Fibroblast of lung (primary cell): Measurements from ENCODE around the gene VTI1A. TPM values are rescaled to one million over a fixed set of nuclear protein-coding genes. Genes with fewer than 3 reads are reported as not detected.

Experiments
- DNase-seq, 2 donors: peaks; one replicate each; pipeline versions ENCODE4 v3.0.0 to v3.0.0-alpha.2; 2010; ENCODE audit warnings: low read depth in 2 of 2
- H2AFZ ChIP-seq: 2 replicates; pipeline ENCODE4 v1.5.1; 2012; ENCODE audit warnings: low read length, control low read depth, inconsistent platforms
- H3K27ac ChIP-seq: 2 replicates; pipeline ENCODE4 v1.5.1; 2011; ENCODE audit warnings: low read length, control low read depth; ENCODE audit not compliant: insufficient read depth
- H3K27me3 ChIP-seq: 2 replicates; pipeline ENCODE4 v1.5.1; 2011; ENCODE audit warnings: mild to moderate bottlenecking, low read length; ENCODE audit not compliant: control insufficient read depth, insufficient read depth
- H3K36me3 ChIP-seq: 2 replicates; pipeline ENCODE4 v1.5.1; 2011; ENCODE audit warnings: low read length; ENCODE audit not compliant: control insufficient read depth, insufficient read depth
- H3K4me1 ChIP-seq: 2 replicates; pipeline ENCODE4 v1.5.1; 2011; ENCODE audit warnings: low read length; ENCODE audit not compliant: control insufficient read depth, insufficient read depth; ENCODE audit errors: extremely low read depth
- H3K4me2 ChIP-seq: 2 replicates; pipeline ENCODE4 v1.5.1; 2011; ENCODE audit warnings: low read length, control low read depth; ENCODE audit not compliant: insufficient read depth; ENCODE audit errors: extremely low read depth
- H3K4me3 ChIP-seq, 4 experiments: fragments of 200-600 bp in 1 of 4; sonication (generic) in 1 of 4; replicated peaks in 1 of 4; 2 replicates each; pipeline ENCODE4 v1.5.1; 2011 to 2016; ENCODE audit warnings: low read length in 4 of 4, low read depth in 3 of 4, mild to moderate bottlenecking in 3 of 4, control low read depth in 2 of 4, inconsistent platforms in 1 of 4, mixed read lengths in 1 of 4; ENCODE audit not compliant: insufficient read depth in 1 of 4; ENCODE audit errors: control extremely low read depth in 1 of 4
- H3K79me2 ChIP-seq: 2 replicates; pipeline ENCODE4 v1.5.1; 2012; ENCODE audit warnings: mild to moderate bottlenecking, low read length, inconsistent platforms; ENCODE audit not compliant: control insufficient read depth, insufficient read depth
- H3K9ac ChIP-seq: 2 replicates; pipeline ENCODE4 v1.5.1; 2011; ENCODE audit warnings: mild to moderate bottlenecking, low read length, control low read depth; ENCODE audit not compliant: insufficient read depth
- H3K9me3 ChIP-seq: 2 replicates; pipeline ENCODE4 v1.5.1; 2012; ENCODE audit warnings: low read depth, low read length; ENCODE audit not compliant: control insufficient read depth, insufficient read depth
- H4K20me1 ChIP-seq: 2 replicates; pipeline ENCODE4 v1.5.1; 2011; ENCODE audit warnings: low read length; ENCODE audit not compliant: control insufficient read depth, insufficient read depth; ENCODE audit errors: extremely low read depth
- EZH2 ChIP-seq: IDR thresholded peaks from 2 replicates; pipeline ENCODE4 v1.5.1; 2012; ENCODE audit warnings: low read length, control low read depth, mild to moderate bottlenecking; ENCODE audit errors: missing control alignments
- polyA plus RNA-seq, 2 donors: library from polyadenylated mRNA; depleted of rRNA in 1 of 2; stranded (reverse) in 1 of 2; unstranded in 1 of 2; fragments of >200 nt; gene quantifications; 2 replicates each; pipeline ENCODE4 v1.2.1, GENCODE V29; 2011 to 2012; ENCODE audit warnings: missing spikeins in 1 of 2
- total RNA-seq: library from RNA; depleted of rRNA; stranded (reverse); fragments of >200 nt; gene quantifications from 2 replicates; pipeline ENCODE4 v1.2.1, GENCODE V29; 2014
- TF ChIP-seq, protein P1 (sequence below), 2 donors: IDR thresholded peaks in 1 of 2; conservative IDR thresholded peaks in 1 of 2; 1 replicate in 1 of 2; 2 replicates in 1 of 2; pipeline ENCODE4 v1.5.1; 2011 to 2012; ENCODE audit warnings: low read length in 2 of 2, control low read depth in 1 of 2, inconsistent platforms in 1 of 2, low read depth in 1 of 2, mild to moderate bottlenecking in 1 of 2

The VTI1A gene
- total and polyA plus RNA-seq, 2 donors (not counting 1 experiment from before 2014, with no cell fraction given), result 19.1 to 30.9 TPM

DNA sequence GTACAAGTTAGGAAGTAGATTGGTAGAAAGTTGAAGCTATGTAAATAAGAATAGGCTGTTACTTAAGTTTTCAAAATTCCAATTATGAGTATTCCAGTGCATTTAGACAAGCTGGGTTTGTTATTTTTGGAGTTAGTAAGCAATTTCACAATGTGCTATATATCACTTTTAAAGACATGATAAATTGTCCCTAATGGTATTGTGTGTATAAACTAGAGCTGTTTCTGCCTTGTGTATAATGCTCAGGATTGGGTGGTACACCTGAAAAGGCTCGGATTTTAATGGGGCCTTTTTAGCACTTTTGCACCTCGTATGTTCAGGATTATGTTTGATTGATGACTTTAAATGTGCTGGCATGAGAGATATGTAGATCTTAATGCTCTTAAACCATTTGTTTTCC lies 175.8 kb downstream of the VTI1A start:
- TF ChIP-seq, protein P1, sequence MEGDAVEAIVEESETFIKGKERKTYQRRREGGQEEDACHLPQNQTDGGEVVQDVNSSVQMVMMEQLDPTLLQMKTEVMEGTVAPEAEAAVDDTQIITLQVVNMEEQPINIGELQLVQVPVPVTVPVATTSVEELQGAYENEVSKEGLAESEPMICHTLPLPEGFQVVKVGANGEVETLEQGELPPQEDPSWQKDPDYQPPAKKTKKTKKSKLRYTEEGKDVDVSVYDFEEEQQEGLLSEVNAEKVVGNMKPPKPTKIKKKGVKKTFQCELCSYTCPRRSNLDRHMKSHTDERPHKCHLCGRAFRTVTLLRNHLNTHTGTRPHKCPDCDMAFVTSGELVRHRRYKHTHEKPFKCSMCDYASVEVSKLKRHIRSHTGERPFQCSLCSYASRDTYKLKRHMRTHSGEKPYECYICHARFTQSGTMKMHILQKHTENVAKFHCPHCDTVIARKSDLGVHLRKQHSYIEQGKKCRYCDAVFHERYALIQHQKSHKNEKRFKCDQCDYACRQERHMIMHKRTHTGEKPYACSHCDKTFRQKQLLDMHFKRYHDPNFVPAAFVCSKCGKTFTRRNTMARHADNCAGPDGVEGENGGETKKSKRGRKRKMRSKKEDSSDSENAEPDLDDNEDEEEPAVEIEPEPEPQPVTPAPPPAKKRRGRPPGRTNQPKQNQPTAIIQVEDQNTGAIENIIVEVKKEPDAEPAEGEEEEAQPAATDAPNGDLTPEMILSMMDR (conservative IDR thresholded peaks at IDR 0.05 in 1 of 2, IDR thresholded peaks at IDR 0.05 in 1 of 2; ENCODE audit: low read depth in 1 of 2, low read length in 2 of 2), result no peak
- TF ChIP-seq EZH2, result no peak
- Histone ChIP-seq H3K9me3 (no peaks in the 10 kb centered on the region), H3K27me3 (no peaks in the 10 kb centered on the region), H3K4me1 (no peaks in the 10 kb centered on the region), H3K4me3 (no peak overlapping the region), H3K4me2 (no peak overlapping the region), H3K79me2 (no peaks in the 10 kb centered on the region), H3K36me3 (no peaks in the 10 kb centered on the region), H2AFZ (no peak overlapping the region), H3K9ac (no peak overlapping the region), H3K27ac (no peak overlapping the region), H4K20me1 (no peaks in the 10 kb centered on the region)
- peak; percentile 46 to 63 for DNase-seq

DNA sequence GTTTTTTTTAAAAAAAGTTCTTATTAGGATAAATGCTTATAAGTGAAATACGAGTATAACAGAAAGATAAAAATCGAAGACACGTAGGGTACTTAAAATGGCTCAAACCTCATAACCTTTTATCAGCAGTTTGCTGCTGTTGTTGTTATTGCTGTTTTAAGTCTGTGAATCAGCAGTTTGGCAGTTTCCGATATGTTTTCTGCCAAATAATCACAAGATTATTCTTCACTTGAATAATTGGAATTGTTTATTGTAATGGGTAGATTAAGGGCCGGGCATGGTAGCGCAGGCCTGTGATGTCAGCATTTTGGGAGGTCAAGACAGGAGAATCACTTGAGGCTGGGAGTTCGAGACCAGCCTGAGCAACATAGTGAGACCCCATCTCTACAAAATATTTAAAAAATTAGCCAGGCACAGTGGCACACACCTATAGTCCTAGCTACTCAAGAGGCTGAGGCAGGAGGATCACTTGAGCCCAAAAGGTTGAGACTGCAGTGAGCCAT lies 177.6 kb downstream of the VTI1A start:
- Histone ChIP-seq H3K4me1 (no peaks in the 10 kb centered on the region), H3K4me2 (no peak overlapping the region), H3K4me3 (no peak overlapping the region), H3K36me3 (no peaks in the 10 kb centered on the region), H3K9me3 (no peaks in the 10 kb centered on the region), H4K20me1 (no peaks in the 10 kb centered on the region), H2AFZ (no peak overlapping the region), H3K79me2 (no peaks in the 10 kb centered on the region), H3K27ac (no peak overlapping the region), H3K9ac (no peak overlapping the region), H3K27me3 (no peaks in the 10 kb centered on the region)
- peak in 1 of 2 donors; percentile 3 for DNase-seq
- no peak for TF ChIP-seq EZH2
- TF ChIP-seq, protein P1 (conservative IDR thresholded peaks at IDR 0.05 in 1 of 2, IDR thresholded peaks at IDR 0.05 in 1 of 2; ENCODE audit: low read depth in 1 of 2, low read length in 2 of 2), result no peak

GRCh38 chr10:112628951-112629609 lies 182.1 kb downstream of the VTI1A start:
- H3K4me2 ChIP-seq, result no peak overlapping the region
- H3K9ac ChIP-seq, result no peak overlapping the region
- H3K27me3 ChIP-seq, result no peaks in the 10 kb centered on the region
- H3K79me2 ChIP-seq, result no peaks in the 10 kb centered on the region
- DNase-seq, result no peak
- H3K4me3 ChIP-seq, result no peak overlapping the region
- H3K27ac ChIP-seq, result no peak overlapping the region
- TF ChIP-seq, protein P1 (conservative IDR thresholded peaks at IDR 0.05 in 1 of 2, IDR thresholded peaks at IDR 0.05 in 1 of 2; ENCODE audit: low read depth in 1 of 2, low read length in 2 of 2), result no peak
- no peak for TF ChIP-seq EZH2
- H3K4me1 ChIP-seq, result no peaks in the 10 kb centered on the region
- no peaks in the 10 kb centered on the region for H3K36me3 ChIP-seq
- no peaks in the 10 kb centered on the region for H3K9me3 ChIP-seq
- H4K20me1 ChIP-seq, result no peaks in the 10 kb centered on the region
- H2AFZ ChIP-seq, result no peak overlapping the region
